MM.1S (cell line): Measurements from ENCODE around the gene MRO.
"Not testable (repeated sequence)": the region's sequence is repeated elsewhere in the genome, so short reads cannot be mapped to it uniquely, and the experiment has no call there.

Source experiments
- DNase-seq: peaks from one replicate; pipeline ENCODE4 v3.0.0-alpha.2; 2015
- H2AFZ ChIP-seq: fragments of 300-600 bp; sonication (generic); 2 replicates; pipeline ENCODE4 v1.6.0; 2016; ENCODE audit warnings: antibody characterized with exemption, low read length
- H3F3A ChIP-seq: fragments of 300-600 bp; sonication (generic); 2 replicates; pipeline ENCODE4 v1.6.1; 2016; ENCODE audit warnings: mild to moderate bottlenecking, antibody characterized with exemption, low read length, moderate library complexity, mixed read lengths; ENCODE audit not compliant: insufficient read depth
- H3K27ac ChIP-seq: fragments of 300-600 bp; sonication (generic); 2 replicates; pipeline ENCODE4 v1.5.1; 2016; ENCODE audit warnings: mild to moderate bottlenecking, low read length
- H3K27me3 ChIP-seq: fragments of 300-600 bp; sonication (generic); replicated peaks from 2 replicates; pipeline ENCODE4 v1.6.0; 2016; ENCODE audit warnings: low read length; ENCODE audit not compliant: insufficient read depth
- H3K36me3 ChIP-seq: fragments of 300-600 bp; sonication (generic); replicated peaks from 2 replicates; pipeline ENCODE4 v1.6.1; 2016; ENCODE audit warnings: mild to moderate bottlenecking, low read length, mixed read lengths; ENCODE audit not compliant: insufficient read depth
- H3K4me1 ChIP-seq: fragments of 300-600 bp; sonication (generic); 2 replicates; pipeline ENCODE4 v1.6.1; 2016; ENCODE audit warnings: low read length, mixed read lengths
- H3K4me2 ChIP-seq: fragments of 300-600 bp; sonication (generic); 2 replicates; pipeline ENCODE4 v1.6.0; 2016; ENCODE audit warnings: low read depth, low read length
- H3K4me3 ChIP-seq: fragments of 300-600 bp; sonication (generic); 2 replicates; pipeline ENCODE4 v1.5.1; 2016; ENCODE audit warnings: low read length, mixed read lengths
- H3K79me2 ChIP-seq: fragments of 300-600 bp; sonication (generic); 2 replicates; pipeline ENCODE4 v1.6.1; 2016; ENCODE audit warnings: mixed run types, low read length, mixed read lengths
- H3K9ac ChIP-seq: fragments of 300-600 bp; sonication (generic); 2 replicates; pipeline ENCODE4 v1.6.1; 2016; ENCODE audit warnings: low read length, mixed read lengths
- H3K9me2 ChIP-seq: fragments of 300-600 bp; sonication (generic); replicated peaks from 2 replicates; pipeline ENCODE4 v1.6.1; 2016; ENCODE audit warnings: mild to moderate bottlenecking, low read length, mixed read lengths; ENCODE audit not compliant: insufficient read depth
- H3K9me3 ChIP-seq: fragments of 300-600 bp; sonication (generic); replicated peaks from 2 replicates; pipeline ENCODE4 v1.6.1; 2016; ENCODE audit warnings: mild to moderate bottlenecking, low read length, mixed read lengths; ENCODE audit not compliant: insufficient read depth
- H4K20me1 ChIP-seq: fragments of 300-600 bp; sonication (generic); 2 replicates; pipeline ENCODE4 v1.6.1; 2016; ENCODE audit warnings: mild to moderate bottlenecking, low read length, moderate library complexity, mixed read lengths; ENCODE audit not compliant: insufficient read depth
- CTCF ChIP-seq: fragments of 300-600 bp; sonication (generic); IDR thresholded peaks from 2 replicates; pipeline ENCODE4 v1.5.1; 2016; ENCODE audit warnings: antibody characterized with exemption, low read length, mixed read lengths
- EZH2 ChIP-seq: fragments of 300-600 bp; sonication (generic); optimal IDR thresholded peaks from 2 replicates; pipeline ENCODE3; 2017; ENCODE audit warnings: low read depth, mild to moderate bottlenecking, antibody characterized with exemption, low read length, mixed read lengths
- EZH2phosphoT487 ChIP-seq: fragments of 300-600 bp; sonication (generic); IDR thresholded peaks from 2 replicates; pipeline ENCODE4 v1.6.1; 2018; ENCODE audit warnings: antibody characterized with exemption, low read length

Gene MRO

GRCh38 chr18:50783553-50783952 is 36.3 kb downstream of the MRO start:
- no peaks in the 10 kb centered on the region for H3K4me1 ChIP-seq
- H3K27me3 ChIP-seq, result no peaks in the 10 kb centered on the region
- H3K9ac ChIP-seq, result no peak overlapping the region
- no peaks in the 10 kb centered on the region for H3K36me3 ChIP-seq
- H3K9me2 ChIP-seq, result no peaks in the 10 kb centered on the region
- H3K27ac ChIP-seq, result no peak overlapping the region
- no peaks in the 10 kb centered on the region for H3K79me2 ChIP-seq
- H3F3A ChIP-seq, result no peaks in the 10 kb centered on the region
- no peak overlapping the region for H3K4me3 ChIP-seq
- no peak overlapping the region for H2AFZ ChIP-seq
- no peaks in the 10 kb centered on the region for H3K9me3 ChIP-seq
- DNase-seq, result no peak
- TF ChIP-seq CTCF, result no peak
- no peak for TF ChIP-seq EZH2phosphoT487
- no peak for TF ChIP-seq EZH2
- H4K20me1 ChIP-seq, result no peaks in the 10 kb centered on the region
- no peak overlapping the region for H3K4me2 ChIP-seq

- not testable (repeated sequence) for H3K79me2 ChIP-seq, H4K20me1 ChIP-seq, H3K27ac ChIP-seq, H3K9ac ChIP-seq, DNase-seq, H3K27me3 ChIP-seq, H3K9me3 ChIP-seq, H3K4me2 ChIP-seq, H3K36me3 ChIP-seq, H3K9me2 ChIP-seq, H3F3A ChIP-seq, H2AFZ ChIP-seq, H3K4me3 ChIP-seq, H3K4me1 ChIP-seq
These were observed 40.8 kb downstream of the MRO start for GRCh38 chr18:50779021-50779420.

GRCh38 chr18:50776383-50776782 is 43.4 kb downstream of the MRO start:
- Histone ChIP-seq H4K20me1 (no peaks in the 10 kb centered on the region), H3K9me3 (no peaks in the 10 kb centered on the region), H3K36me3 (no peaks in the 10 kb centered on the region), H2AFZ (no peak overlapping the region), H3K4me2 (no peak overlapping the region), H3K27me3 (no peaks in the 10 kb centered on the region), H3F3A (no peaks in the 10 kb centered on the region), H3K4me1 (no peaks in the 10 kb centered on the region), H3K4me3 (no peak overlapping the region), H3K27ac (no peak overlapping the region), H3K9me2 (no peaks in the 10 kb centered on the region), H3K79me2 (no peaks in the 10 kb centered on the region), H3K9ac (no peak overlapping the region)
- TF ChIP-seq EZH2phosphoT487, result no peak
- no peak for TF ChIP-seq EZH2
- TF ChIP-seq CTCF, result no peak
- no peak for DNase-seq

- no peak overlapping the region for H2AFZ ChIP-seq
- H3K4me2 ChIP-seq, result no peak overlapping the region
- TF ChIP-seq EZH2phosphoT487 (no peak), EZH2 (no peak), CTCF (no peak)
- no peak overlapping the region for H3K4me3 ChIP-seq
- H3K9me3 ChIP-seq, result no peaks in the 10 kb centered on the region
- no peaks in the 10 kb centered on the region for H3F3A ChIP-seq
- no peak overlapping the region for H3K27ac ChIP-seq
- H4K20me1 ChIP-seq, result no peaks in the 10 kb centered on the region
- no peak overlapping the region for H3K9ac ChIP-seq
- no peaks in the 10 kb centered on the region for H3K9me2 ChIP-seq
- no peaks in the 10 kb centered on the region for H3K27me3 ChIP-seq
- H3K79me2 ChIP-seq, result no peaks in the 10 kb centered on the region
- no peak for DNase-seq
- H3K4me1 ChIP-seq, result no peaks in the 10 kb centered on the region
- H3K36me3 ChIP-seq, result no peaks in the 10 kb centered on the region
These were observed 44.1 kb downstream of the MRO start for GRCh38 chr18:50775726-50776125.
